Stimulated activated CD8-positive, alpha-beta memory T cell treated with anti-CD3 and anti-CD28 coated beads, Interleukin-4, amount 100 ng/mL, for 48 hours (primary cell): ENCODE data around the gene KDM4B.

Experiments
- DNase-seq: peaks from one replicate; pipeline ENCODE4 v3.0.0-alpha.2; 2020

KDM4B gene

GRCh38 chr19:5052945-5053485 is 84.1 kb downstream of the KDM4B start:
- no peak for DNase-seq

- DNase-seq = no peak
Observed at GRCh38 chr19:5053661-5054060, 84.7 kb downstream of the KDM4B start.

DNA sequence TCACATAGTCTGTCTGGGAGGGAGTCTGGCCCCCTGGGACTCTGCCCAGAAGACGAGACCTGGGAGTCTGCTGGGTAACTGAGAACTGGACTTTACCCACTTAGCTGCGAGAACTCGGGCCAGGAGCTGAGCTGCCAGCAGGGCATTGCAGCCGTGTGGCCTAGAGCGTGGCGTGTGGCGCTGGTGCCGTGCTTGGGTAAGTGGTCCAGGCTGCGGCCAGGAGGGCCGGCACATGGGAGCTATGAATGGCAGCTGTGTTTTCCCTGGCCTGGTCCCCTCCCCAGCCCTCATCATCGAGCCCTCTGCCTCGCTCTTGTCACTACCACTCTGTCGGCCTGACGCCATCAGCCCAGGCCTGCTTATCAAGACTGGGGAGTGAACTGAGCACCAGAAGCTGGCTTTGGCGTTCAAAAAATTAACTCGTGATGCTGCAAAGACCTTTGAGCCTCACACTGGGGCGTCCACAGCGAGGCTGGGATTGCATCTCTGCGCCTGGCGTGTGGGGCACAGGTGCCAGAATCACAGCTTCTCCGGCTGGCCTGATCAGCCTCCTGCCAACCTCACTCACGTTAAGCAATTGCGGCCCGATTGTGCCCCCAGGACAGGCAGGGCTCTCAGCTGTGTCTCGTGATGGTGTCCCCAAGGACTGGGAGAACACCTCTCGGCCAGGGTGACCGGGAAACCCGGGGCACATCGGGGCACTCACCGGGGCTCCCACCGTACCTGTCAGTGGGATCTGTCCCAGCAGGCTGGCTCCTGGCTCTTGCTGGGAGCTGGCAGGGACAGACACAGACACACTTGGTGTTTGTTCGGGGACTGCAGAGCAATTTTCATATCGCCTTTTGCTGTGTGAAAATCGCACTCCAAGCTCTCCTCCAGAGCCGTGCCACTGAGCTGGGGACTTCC is 85.9 kb downstream of the KDM4B start:
- DNase-seq = no peak

GRCh38 chr19:5055457-5055776 is 86.5 kb downstream of the KDM4B start:
- DNase-seq = no peak

DNA sequence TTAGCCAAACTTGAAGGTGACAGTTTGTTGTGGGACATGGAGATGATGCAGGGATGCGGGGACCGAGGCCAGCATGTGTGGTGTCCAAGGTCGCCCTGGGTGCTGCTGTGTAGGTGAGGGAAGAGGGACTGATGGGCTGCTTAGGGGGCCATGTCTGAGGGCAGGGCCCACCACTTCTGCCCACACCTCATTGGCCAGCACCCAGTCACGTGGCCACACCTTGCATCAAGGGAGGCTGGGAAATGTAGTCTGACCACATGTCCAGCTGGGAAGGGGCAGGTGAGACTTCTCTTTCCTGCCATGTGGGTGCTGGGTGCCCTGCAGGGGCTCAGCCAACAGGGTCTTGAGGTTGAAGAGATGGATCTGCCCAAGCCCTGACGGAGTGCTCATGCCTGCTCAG is 88.9 kb downstream of the KDM4B start:
- DNase-seq = no peak

DNA sequence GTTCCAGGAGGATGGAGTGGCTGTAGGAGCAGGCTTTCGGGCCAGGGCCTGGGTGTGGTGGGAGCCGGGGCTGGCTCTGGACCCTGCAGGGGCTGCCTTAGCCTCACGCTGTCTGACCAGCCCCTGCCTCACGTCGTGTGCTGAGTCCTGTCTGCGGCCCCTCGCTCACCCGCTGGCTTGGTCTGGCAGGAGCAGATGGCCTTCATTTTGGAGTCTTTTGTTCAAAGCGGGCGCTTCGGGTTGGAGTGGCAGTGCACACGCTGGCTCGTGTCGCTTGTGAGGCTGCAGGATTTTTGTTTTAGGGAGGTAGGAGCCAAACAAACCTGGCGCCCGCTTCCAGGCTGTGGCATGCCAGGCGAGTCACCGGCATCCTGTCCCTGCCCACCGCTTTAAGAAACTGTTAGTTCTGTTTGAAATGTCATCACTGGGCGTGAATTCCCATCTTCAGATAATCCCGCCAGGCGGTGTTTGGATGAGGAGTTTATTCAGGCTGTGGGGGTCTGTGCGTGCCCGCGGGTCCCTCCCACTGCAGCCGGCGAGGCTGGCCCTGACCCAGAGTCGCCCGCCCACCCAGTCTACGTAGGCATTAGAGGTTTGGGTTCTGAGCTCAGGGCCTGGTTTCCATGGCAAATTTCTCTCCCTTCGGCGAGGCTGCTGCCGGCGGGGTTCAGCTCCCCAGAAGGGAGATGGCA is 89.8 kb downstream of the KDM4B start:
- DNase-seq = no peak

DNA sequence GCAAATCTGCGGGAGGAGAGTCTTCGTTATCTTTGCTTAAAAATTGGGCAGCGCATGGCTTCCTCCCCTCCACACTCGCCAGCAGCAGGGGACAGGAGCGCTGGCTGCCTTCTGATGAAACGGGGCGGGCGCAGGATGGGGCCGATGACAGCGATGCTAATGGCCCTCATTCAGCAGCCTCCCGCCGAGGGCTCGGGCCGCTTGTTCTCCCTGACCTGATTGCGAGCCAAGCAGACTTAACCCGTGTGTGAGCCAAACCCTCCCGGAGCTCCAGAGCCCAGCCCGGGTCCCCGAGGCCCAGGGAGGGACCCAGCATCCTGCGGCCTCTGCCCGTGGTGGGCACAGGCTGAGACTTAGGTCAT is 90.3 kb downstream of the KDM4B start:
- no peak for DNase-seq

- no peak for DNase-seq
Observed at GRCh38 chr19:5059793-5060192, 90.9 kb downstream of the KDM4B start.

DNA sequence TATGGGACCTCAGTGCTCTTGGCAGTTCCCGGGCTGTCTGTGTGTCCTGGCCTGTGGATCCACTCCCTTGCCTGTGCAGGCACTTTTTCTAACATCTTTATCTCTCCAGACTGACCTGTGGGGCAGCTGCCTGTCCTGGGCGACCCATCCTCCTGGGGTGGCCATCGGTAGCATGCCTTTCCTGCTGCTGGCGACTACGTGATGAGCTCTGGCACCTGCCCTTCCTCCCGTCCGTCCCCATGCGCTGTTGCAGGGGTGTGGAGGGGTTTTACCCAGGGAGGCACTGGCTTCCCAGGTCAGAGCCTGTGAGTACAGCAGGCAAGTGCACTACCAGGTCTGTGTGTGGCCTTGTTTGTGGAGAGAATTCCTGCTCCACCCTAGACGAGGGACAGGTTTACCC is 93.3 kb downstream of the KDM4B start:
- DNase-seq = no peak

GRCh38 chr19:5062799-5063198 is 93.9 kb downstream of the KDM4B start:
- DNase-seq = no peak

DNA sequence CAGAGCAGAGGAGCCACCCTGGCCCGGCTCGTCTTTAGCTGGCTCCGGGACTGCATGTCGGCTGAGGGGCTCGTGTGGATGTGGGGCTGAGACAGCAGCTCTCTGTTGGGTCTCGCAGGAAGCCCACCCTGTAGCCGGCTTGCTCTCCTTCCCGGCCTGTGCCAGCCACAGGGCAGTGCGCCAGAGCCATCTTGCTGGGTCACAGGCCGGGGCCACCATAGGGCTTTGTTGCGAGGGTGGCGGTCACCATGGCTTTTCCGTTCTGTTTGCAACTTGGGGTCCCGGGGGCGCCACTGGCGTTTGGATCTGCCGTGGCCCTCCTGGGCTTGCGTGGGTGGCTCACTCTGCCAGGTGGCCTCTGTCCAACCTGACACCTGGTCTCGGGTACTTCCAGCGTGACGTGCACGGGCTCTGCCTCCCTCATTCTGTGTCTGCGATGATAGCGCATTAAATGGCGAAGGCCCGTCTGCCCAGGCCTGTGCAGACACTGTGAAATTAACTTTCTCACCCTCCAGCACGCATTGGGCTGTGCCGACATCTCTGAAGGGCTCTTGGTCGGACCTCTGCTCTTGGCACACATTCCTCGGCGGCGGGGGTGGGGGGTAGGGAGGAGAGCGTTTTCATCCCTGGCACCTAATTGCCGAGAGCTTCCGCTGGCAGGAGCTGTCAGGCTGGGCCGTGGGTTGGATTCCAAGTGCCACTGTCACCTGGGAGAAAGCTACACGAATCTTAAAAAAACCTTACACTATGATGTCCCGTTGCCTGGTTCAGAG is 95.1 kb downstream of the KDM4B start:
- no peak for DNase-seq

DNA sequence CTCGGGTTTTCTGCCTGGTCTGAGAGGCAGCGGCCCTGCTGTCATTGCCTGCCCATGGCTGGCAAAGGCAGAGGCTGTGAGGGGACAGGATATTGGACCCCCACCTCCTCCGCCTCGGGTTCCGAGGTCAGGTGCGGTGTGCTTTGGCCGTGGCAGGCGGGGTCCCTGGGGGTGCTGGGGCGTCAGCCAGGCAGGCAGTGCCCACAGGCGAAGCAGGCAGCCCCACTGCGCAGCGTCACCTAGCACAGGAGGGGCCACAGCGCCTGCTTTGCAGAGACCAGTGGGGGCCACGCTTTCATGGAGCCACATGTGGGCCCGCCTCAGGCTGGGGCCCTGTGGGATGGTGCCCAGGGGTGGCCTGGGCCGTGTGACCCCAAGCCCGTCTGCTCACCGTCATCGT is 96.0 kb downstream of the KDM4B start:
- no peak for DNase-seq

DNA sequence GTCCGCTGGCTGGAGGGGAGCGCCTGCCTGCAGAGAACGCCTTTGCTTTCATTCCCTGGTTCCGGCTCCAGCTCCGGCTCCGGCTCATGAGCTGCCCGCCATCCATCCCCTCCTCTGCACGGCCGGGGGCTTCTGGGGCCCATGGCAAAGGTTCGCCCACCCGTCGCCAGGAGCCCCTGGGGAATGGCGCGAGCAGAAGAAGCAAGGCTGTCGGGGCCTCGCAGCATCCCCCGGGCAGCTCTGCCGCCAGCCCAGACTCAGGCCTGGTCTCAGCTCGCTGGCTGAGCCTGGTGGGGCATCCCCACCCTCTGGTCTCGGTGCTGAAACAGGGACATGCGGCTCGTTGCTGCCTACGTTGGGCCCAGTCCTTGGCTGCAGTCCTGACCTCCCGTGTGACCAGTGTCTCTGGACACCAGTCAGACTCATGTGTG is 96.8 kb downstream of the KDM4B start:
- no peak for DNase-seq

- no peak for DNase-seq
Observed at GRCh38 chr19:5066768-5067167, 97.9 kb downstream of the KDM4B start.

DNA sequence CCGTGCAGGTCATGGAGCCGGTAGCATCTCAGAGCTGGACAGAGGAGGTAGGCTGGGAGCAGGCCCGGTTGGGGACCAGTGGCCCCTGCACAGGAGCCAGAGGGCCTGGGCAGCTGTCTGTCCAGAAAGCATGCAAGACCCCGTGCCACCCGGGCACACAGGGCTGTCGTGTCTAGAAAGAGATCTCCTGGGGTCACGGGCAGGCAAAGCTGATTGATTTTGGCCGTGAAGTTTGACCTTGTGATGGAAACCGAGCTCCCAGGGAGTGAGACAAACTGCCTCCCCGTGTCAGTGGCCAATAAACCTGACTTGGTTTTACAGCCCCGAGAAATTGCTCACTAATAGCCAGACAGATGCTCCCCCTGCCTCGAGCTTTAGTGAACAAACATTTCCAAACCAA is 98.8 kb downstream of the KDM4B start:
- no peak for DNase-seq

GRCh38 chr19:5068233-5069072 is 99.5 kb downstream of the KDM4B start:
- no peak for DNase-seq

DNA sequence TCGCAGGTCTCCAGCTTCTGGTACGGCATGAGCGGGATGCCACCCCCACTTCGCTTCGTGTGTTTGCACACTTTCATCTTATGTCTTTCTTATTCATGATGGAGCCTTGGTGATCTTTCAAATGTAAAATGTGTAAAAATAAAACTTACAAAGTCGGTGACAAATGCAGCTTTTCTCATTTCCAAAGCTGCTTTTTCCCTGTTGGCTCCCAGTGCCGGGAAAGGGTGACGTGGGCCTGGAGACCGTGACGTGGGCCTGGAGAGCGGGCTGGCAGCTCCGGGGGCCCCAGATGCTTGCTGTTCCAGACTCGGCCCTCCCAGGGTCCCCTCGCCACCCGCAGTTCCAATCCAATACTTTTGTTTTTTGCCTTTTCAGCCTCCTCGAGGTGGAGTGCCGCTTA is 101.4 kb downstream of the KDM4B start:
- no peak for DNase-seq

- DNase-seq = no peak
Observed at GRCh38 chr19:5070930-5071329, 102.0 kb downstream of the KDM4B start.

- no peak for DNase-seq
Observed at GRCh38 chr19:5071579-5071978, 102.7 kb downstream of the KDM4B start.

- no peak for DNase-seq
Observed at GRCh38 chr19:5072115-5072514, 103.2 kb downstream of the KDM4B start.

- DNase-seq = no peak
Observed at GRCh38 chr19:5073153-5073844, 104.4 kb downstream of the KDM4B start.

GRCh38 chr19:5074407-5074806 is 105.5 kb downstream of the KDM4B start:
- DNase-seq = no peak
